Measurements from ENCODE around the gene AXDND1. TPM values are rescaled to one million over a fixed set of nuclear protein-coding genes. Genes with fewer than 3 reads are reported as not detected.
"Not testable (repeated sequence)": the region's sequence is repeated elsewhere in the genome, so short reads cannot be mapped to it uniquely, and the experiment has no call there.

Gene AXDND1
- polyA plus RNA-seq, 3 donors, result 10.5 to 12.7 (median 11.5) TPM

- DNase-seq (ENCODE audit: low read depth in 3 of 3, low spot score in 2 of 3), result no peak
Observed at GRCh38 chr1:179448437-179449149, 82.8 kb downstream of the AXDND1 start.

- DNase-seq (ENCODE audit: low read depth in 3 of 3, low spot score in 2 of 3), result not testable (repeated sequence)
Observed at GRCh38 chr1:179459606-179460206, 93.9 kb downstream of the AXDND1 start.

- not testable (repeated sequence) for DNase-seq (ENCODE audit: low read depth in 3 of 3, low spot score in 2 of 3)
Observed at GRCh38 chr1:179465661-179466060, 99.9 kb downstream of the AXDND1 start.

DNA sequence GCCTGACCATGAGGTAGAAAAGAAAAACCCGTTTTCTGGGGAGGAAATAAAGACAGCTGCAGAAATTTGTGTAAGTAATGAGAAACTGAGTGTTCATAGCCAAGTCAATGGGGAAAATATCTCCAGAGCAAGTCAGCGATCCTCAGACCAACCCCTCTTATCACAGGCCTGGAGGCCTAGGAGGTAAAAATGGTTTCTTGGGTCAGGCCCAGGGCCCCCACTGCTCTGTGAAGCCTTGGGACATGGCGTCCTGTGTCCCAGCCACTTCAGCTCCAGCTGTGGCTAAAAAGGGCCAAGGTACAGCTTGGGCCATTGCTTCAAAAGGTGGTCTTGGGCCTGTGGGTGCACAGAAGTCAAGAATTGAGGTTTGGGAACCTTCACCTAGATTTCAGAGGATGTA lies 108.9 kb downstream of the AXDND1 start:
- DNase-seq (ENCODE audit: low read depth in 3 of 3, low spot score in 2 of 3), result no peak

GRCh38 chr1:179476484-179476883 lies 110.7 kb downstream of the AXDND1 start:
- no peak for DNase-seq (ENCODE audit: low read depth in 3 of 3, low spot score in 2 of 3)

DNA sequence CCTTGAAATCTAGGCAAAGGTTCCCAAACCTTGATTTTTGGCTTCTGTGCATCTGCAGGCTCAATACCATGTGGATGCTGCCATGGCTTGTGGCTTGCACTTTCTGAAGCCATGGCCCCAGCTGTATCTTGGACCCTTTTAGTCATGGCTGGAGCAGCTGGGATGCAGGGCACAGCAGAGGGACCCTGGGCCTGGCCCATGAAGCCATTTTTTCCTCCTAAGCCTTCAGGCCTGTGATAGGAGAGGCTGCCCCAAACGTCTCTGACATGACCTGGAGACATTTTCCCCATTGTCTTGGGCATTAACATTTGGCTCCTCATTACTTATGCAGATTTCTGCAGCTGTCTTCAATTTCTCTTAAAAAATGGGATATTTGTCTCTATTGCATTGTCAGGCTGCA lies 112.6 kb downstream of the AXDND1 start:
- DNase-seq (ENCODE audit: low read depth in 3 of 3, low spot score in 2 of 3), result no peak

DNA sequence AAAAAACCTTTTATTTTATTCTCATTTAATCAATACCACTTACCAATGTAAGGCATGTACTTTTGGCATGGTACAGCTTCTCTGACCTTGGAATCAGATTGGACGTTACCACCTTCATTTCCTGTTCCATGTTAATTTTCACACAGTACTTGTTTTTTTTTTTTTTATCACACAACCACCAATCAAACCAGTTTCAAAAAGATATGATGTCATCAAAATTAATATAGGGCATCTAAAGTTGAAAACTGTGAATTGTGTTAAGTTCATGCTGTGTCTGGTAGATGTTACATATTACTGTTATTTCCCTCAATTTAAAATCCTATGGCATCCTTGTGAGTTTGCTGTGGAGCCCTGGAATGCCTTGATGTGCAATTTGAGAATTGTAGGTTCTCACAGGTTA lies 124.8 kb downstream of the AXDND1 start:
- no peak for DNase-seq (ENCODE audit: low read depth in 3 of 3, low spot score in 2 of 3)

- no peak for DNase-seq (ENCODE audit: low read depth in 3 of 3, low spot score in 2 of 3)
Observed at GRCh38 chr1:179493323-179493722, 127.6 kb downstream of the AXDND1 start.

GRCh38 chr1:179506199-179506598 lies 140.4 kb downstream of the AXDND1 start:
- DNase-seq (ENCODE audit: low read depth in 3 of 3, low spot score in 2 of 3), result no peak

DNA sequence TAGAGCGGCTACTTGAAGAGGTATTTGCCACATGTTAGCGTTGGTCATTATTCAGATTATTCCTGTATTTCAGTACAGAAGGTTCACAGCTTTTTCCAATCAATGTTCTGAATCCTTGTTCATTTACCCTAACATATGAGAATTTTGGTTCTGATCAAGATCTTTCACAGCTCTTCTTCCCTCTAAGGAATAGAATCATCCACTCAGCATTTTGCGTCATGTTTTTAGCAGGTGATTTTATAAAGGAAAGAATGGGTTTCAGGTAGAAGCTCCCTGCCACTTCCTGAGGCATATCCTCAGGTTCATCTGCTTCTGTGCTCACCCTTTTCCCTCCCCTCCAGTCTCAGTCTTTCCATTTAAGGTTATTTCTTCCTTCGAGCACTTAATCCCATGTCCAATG lies 143.6 kb downstream of the AXDND1 start:
- no peak for DNase-seq (ENCODE audit: low read depth in 3 of 3, low spot score in 2 of 3)

DNA sequence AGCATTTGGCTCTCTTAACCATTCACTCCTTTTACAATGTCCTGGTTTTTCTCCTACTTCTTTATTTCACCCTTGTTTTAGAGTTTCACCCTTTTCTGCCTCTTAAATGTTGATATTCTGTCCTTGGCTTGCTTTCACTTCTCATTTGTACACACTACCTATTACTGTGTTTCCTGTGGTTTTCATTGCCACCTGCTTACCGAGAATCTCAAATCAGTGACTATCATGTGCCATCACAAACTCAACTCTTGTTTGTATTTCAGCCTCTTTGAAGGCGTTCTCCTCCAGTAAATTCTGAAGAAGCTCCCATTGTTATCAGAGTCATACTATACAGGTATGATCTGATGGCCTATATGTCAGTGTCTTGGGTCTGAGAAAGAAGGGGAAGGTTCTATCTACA lies 144.3 kb downstream of the AXDND1 start:
- no peak for DNase-seq (ENCODE audit: low read depth in 3 of 3, low spot score in 2 of 3)

GRCh38 chr1:179516976-179517705 lies 151.4 kb downstream of the AXDND1 start:
- no peak for DNase-seq (ENCODE audit: low read depth in 3 of 3, low spot score in 2 of 3)

GRCh38 chr1:179518544-179518943 lies 152.8 kb downstream of the AXDND1 start:
- not testable (repeated sequence) for DNase-seq (ENCODE audit: low read depth in 3 of 3, low spot score in 2 of 3)

DNA sequence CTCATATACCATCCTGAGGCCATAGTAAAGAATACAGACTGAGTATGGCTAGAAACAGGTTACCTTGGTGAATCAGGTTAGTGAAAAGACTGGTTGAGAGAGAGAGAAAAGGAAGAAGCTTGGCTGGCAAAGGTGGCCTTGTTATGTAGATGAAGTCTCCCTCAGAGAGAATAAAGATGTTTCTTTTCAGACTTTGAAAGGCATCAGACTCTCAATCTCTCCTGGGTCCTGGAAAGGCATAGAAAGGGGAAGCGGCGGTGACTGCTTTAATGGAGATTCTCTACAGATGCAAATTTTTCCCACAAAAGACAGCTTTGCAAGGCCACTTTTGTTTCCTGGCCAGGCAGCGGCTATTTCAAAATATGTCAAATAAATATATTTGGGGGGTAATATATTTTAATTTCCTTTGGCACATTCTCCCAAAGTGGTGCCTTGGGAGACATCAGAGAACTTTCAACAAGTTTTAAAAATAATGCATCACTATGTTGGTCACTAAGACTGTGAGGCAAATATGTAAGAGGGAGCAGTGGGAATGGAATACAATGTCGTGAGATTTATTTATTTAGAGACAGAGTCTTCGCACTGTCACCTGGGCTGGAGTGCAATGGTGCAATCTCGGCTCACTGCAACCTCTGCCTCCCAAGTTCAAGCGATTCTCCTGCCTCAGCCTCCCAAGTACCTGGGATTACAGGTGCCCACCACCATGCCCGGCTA lies 163.9 kb downstream of the AXDND1 start:
- DNase-seq (ENCODE audit: low read depth in 3 of 3, low spot score in 2 of 3), result no peak

DNA sequence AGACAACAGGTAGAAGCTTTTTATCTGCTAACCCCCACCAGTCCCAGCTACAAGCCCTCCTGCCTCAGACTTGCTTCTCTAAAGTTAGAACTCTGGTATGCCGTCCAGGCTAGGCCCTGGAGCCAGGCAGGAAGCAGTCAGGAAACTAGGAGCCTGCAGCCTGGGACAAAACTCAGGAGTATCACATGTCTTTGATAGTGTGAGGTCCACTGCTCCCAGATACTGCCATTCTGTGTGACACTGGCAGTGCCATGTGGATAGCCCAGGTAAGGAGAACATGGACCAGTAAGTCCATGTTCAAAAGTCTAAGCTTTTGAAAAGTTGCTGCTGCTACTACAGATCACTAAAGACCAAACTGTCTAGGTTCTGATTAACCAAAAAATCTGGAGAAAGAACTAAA lies 164.6 kb downstream of the AXDND1 start:
- no peak for DNase-seq (ENCODE audit: low read depth in 3 of 3, low spot score in 2 of 3)

- no peak for DNase-seq (ENCODE audit: low read depth in 3 of 3, low spot score in 2 of 3)
Observed at GRCh38 chr1:179541774-179542173, 176.0 kb downstream of the AXDND1 start.

DNA sequence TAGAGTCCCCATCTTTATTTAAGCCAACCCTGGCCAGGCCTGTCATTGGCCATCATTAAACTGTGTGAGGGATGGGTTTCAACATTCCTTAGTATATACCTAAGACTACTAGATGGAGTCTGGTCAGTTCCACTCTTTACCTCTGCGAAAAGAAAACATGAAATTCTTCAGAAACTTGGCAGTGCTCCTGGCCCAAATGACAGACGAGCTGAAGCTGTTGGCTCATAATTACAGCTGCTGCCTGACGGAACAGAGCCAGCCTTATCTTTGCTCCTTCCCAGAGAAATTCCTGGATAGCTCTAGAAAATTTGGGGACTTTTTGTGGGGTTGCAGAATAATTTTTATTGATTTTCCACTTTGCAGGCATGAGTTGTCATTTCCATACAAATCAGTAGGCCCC lies 179.6 kb downstream of the AXDND1 start:
- DNase-seq (ENCODE audit: low read depth in 3 of 3, low spot score in 2 of 3), result no peak

GRCh38 chr1:179547021-179547535 lies 181.3 kb downstream of the AXDND1 start:
- DNase-seq (ENCODE audit: low read depth in 3 of 3, low spot score in 2 of 3), result no peak

DNA sequence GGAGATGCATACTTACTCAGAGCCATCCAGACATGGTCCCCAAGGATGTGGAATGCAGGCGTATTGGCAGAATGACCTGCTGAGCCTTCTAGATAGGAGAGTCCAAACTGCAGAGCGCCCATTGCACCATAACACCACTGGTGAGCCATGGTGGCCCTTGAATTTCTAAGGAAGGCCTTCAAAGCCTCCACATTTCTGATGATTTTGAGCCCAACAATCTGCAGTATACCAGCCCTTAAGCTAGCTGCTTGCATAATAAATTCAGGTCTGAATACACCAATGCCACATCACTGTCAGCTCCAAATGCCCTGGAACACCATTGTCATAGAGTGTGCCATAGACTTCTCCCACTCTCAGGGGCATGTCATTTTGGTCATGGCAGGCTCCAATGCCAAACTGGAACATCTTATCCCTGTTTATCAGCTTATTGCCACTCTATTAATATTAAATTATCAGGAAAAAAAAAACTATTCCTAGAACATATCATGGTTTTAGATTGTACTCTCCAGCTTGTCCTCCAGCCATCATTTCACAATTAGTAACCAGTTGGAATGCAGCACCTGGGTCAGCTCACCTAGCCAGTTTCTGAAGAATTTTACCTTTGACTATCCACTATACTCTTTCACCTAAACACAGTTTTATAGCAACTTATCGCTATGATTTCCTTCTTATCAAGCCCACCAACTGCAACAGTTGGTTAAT lies 183.0 kb downstream of the AXDND1 start:
- no peak for DNase-seq (ENCODE audit: low read depth in 3 of 3, low spot score in 2 of 3)

DNA sequence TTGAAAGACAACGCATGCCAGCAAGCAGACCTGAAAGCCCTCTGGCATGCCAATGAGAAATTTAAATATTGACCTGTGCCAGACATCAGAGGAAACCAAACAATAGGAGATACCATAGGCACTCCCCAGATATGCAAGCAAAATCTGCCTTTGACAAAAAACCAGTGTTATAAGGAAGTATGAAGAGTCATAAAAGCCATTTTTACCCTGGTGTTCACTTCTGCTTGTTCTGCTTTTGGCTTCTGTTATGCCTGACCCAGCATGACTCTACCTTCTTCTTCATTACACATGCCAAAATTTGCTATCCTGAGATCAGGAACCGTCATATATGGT lies 183.6 kb downstream of the AXDND1 start:
- no peak for DNase-seq (ENCODE audit: low read depth in 3 of 3, low spot score in 2 of 3)
